Retina (tissue), 1 donor: ENCODE measurements around the gene CLCNKA.
"Not testable (repeated sequence)": the region's sequence is repeated elsewhere in the genome, so short reads cannot be mapped to it uniquely, and the experiment has no call there.

ENCODE experiments used
- DNase-seq: peaks from one replicate; pipeline ENCODE4 v3.0.0-alpha.2; 2016

The CLCNKA gene

DNA sequence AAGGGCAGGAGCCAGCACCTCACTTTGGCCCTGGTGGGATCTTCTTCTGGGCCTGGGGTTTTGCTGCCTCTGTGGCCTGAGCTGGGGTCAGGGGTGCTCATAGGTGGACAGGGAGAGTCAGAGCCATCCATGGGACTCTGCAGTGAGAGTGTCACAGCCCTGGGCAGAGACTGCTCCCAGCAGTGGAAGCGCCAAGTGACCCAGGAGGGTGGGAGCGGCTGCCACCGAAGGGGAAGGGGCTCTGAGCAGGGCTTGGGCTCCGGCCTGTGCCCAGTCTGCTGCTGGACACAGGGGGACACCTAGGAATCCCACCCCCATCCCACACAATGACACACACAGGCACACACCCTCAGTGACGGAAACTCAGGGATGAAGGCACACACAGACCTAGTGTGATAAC lies 22.1 kb downstream of the CLCNKA start:
- DNase-seq, result no peak

DNA sequence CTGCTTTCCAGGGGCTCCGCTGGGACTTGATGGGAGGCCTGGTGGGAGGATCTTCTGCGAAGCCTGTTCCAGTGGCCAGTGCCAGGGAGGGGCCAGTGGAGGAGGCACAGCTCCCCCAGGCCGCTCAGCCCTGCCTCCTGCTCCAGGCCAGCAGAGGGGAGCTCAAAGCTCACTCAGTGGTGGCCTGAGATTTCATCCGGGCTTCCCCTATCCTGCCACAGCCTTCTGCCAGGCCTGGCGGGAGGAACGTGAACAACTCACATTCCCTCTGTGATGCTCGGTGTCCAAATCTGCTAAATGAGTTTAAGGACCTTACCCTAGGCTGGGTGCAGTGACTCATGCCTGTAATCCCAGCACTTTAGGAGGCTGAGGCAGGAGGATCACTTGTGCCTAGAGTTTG lies 25.0 kb downstream of the CLCNKA start:
- no peak for DNase-seq

DNA sequence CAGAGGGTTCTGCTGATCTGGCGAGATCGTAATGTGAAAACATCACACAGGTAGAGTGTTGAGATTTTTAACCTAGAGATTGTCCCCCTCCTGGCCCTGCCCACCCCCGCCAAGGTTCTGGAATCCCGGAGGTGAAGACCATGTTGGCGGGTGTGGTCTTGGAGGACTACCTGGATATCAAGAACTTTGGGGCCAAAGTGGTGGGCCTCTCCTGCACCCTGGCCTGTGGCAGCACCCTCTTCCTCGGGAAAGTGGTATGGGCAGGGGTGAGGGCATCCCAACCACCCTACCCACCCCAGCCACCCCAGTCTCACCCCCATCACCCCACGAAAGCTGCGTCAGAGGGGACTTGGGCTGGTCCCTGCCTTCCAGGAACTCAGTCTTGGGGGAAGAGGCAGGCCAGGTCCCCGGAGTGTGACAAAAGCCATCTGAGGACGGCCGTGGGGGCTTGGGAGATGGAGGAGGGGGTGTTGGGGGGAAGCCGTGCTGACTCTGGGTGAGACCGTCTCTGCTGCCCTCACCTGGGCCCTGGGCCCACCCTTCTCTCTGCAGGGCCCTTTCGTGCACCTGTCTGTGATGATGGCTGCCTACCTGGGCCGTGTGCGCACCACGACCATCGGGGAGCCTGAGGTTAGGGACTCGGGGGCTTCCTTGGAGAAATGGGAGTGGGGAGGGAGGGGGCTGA lies 26.1 kb downstream of the CLCNKA start:
- DNase-seq, result no peak

DNA sequence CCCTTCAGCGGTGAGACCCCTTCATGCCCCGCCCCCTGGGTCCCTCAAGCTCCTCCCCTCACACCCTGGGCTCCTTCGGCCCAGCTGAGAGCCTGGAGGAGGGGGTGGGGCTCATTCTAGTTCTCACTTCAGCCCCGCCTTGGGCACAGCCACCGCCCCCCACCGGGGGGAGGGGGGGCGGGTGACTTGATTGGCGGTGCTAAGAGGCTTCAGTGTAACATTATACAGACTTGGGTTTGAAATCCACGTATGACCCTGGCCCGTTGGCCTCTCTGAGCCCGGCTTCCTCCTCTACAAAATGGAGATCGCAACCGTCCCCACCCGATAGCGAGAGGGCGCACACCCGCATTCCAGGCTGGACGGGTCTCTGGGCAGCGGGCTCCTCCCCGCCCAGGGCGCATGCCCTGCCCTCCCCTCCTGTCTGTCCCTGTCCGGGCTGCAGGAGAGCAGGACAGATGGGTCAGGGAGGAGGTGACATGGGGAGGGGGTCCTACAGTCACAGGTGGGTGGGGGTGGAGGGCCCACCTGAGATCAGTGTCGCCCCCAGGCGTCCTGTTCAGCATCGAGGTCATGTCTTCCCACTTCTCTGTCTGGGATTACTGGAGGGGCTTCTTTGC lies 26.8 kb downstream of the CLCNKA start:
- peak; percentile 81 for DNase-seq

DNA sequence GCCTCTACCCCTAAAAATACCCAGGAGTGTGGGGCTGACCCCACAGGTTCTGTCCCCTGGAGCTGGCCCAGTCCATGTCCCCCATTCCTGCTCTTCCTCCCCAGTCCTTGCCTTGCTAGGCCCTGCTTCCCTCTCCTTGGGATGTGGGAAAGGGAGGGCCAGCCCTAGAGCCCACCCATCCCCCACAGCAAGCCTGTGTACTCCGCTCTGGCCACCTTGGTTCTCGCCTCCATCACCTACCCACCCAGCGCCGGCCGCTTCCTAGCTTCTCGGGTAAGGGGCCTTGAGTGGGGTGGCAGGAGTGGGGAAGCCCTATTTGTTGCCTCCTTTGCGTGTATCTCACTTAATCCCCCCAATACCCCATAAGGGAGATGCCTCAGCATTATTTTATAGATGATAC lies 28.5 kb downstream of the CLCNKA start:
- DNase-seq, result no peak

DNA sequence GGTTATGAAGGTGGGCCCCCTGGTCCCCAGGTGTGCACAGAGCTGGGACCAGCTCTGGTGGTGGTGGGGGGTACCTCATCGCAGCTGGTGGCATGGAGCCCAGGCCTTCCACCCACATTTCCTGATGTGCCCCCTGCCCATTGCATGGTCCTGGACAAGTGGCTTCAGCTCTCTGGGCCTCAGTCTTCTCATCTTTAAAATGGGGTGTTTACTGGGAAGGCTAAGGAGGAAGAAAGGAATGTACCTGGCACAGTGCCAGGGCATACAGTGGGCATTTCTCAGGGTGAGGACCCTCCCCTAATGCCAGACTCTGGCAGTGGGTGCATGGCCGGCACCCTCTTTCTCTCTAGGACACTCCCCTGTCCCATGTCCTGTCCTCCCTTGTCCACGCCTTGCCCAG lies 29.2 kb downstream of the CLCNKA start:
- no peak for DNase-seq

DNA sequence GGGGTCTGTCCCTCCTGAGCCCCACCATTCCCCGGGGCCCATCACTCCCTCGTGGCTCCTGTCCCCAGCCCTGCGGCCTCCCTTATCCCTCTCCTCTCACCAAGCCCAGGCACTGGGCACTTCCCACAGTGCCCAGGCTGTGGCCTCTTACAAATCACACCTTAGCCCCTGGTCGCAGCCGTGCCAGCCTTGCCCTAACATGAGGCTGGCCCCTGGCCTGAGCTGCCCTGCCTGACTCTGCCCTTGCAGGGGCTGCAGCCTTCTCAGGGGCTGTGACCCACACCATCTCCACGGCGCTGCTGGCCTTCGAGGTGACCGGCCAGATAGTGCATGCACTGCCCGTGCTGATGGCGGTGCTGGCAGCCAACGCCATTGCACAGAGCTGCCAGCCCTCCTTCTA lies 30.1 kb downstream of the CLCNKA start:
- not testable (repeated sequence) for DNase-seq

DNA sequence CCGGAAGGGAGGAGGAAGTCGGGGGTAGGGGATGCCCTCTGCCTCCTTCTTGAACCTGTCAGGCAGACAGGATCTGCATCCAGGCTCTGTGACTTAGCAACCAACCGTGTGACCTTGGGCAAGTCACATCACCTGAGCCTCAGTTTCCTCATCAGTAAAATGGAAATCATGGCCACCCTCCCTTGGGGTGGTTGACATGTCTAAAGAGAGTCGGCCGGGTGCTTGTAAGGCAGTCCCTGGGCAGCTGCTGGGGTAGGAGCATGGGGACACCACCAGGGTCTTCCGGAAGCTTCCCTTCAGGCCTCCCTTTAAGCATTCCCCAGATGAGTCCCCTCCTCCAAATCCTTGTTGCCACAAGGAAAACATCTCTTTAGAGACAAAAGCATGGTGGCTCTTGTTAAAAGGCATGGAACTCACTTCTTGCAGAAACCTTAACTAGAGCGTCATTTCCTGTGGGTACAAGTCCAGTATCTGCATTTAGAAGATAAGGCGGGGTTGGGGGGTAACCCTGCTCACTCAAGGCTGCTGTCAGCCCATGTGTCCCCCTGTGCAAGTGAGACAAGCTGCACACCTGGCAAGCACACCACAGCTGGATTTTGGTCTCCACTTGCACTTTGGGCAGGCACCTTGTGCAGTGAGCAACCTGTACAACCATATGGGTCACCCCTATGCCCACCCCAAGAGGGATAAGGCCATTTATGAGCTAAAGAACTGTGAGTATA lies 32.1 kb downstream of the CLCNKA start:
- no peak for DNase-seq

DNA sequence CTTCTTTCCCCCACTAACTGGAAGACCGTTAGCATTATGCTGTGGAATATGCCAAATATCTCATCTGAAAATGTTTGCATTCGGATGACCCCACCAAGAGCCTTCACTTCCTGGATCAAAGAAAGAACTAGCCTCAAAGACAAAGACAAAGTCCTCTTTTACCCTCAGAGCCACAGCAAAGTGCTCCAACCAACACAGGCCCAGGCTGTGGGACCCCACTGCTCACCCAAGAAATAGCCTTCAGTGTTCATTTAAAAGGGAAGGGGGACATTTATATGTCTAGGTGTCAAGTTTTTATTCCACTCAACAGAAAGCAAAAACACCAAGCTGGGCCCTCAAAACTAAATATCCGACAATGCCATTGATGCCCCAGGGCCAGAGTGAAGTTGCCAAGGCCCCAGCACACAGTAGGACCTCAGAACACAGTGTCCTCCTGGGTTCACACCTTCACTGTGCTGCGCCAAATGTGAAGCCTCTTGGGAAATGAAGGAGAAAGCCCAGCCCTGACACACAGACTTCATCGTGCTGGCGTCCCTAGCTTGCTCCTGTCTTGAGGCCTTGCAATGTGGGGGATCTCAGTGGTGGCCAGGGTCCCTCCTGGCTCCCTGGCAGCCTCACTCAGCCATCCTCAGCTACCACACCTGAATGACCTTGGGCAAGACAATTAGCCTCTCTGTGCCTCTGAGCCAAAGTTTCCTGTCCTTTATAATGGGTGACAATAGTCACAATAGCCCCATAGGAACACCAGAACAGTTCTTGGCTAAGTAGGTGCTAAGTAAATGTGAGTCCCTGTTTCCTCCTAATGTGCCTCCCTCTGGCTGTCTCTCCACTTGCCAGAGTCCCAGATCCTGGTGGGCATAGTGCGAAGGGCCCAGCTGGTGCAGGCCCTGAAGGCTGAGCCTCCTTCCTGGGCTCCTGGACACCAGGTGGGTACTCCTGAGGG lies 33.0 kb downstream of the CLCNKA start:
- no peak for DNase-seq

DNA sequence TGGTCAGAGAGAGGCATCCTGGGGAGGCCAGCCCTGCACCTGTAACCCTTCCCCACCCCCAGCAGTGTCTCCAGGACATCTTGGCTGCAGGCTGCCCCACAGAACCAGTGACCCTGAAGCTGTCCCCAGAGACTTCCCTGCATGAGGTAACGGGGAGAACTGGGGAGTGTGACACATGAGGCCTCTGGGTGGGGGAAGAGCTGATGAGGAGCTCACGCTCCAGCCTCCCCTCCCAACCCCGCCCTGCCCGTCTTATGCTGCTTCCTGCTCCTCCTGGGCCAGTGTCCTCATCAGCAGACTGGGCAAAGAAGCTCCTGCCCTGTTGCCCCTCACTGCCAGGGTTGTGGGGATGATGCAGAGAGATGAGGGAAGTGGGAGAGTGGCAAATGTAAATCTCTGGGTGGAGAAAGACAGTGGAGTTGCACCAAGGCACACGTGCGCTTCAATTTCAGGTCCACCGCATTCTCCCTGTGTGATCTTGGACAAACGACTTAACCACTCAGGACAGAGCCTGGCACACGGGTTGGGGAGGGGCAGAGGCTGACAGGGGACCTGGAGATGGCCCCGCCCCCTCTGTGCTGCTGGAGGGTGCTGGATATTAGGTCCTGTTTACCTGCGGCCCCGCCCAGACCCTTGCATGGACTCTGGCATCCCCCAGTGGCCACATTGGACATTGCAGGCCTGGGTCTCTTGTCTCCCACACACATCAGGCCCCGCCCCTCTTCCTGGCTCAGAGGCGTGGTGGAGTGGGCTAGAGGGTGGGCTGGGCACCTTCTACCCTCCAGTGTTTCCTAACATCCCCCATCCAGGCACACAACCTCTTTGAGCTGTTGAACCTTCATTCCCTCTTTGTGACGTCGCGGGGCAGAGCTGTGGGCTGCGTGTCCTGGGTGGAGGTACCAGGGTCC lies 34.0 kb downstream of the CLCNKA start:
- DNase-seq, result peak; percentile 91

DNA sequence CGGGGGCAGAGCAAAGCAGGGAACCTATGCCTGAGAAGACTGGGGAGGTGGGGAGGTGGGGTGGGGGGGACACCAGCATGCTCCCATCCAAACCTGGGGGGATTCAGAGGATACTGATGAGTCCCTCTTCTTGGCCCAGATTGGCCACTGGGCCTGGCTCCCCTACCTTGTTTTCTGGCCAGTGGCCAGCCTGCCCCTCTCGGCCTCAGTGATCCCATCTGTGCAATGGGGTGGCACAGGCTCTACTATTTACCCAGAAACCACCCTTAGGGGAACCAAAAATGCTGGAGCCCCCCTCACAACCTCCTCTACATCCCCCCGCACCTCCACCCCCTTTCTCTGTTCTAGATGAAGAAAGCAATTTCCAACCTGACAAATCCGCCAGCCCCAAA lies 34.7 kb downstream of the CLCNKA start:
- DNase-seq, result not testable (repeated sequence)

DNA sequence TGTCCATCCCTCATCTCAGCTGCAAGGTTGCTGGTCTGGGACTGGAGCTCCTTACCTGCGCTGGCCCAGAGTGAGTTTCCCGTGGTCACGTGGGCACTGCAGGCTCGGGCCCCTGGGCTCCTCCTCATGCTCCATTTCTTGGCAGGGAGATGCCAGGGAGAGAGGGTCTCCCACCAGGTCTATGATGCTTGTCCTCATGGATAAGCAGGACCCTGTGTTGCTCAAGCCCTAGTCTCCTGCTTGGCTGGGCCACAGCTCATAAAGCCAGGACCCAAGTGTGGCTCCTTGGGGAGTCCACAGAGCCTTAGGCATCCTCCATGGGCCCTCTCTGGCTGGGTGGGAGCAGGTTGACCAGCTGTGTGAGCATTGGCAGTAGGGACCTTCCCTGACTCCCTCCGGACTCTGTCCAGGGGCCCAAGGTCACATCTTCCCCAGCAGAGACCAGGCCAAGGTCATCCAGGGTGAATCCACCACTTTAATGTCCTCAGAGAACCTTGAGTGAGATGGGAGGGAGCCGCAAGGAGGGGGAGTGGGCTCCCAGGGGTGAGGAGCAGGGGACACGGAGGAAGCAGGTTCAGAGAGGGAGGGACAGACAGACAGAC lies 35.6 kb downstream of the CLCNKA start:
- DNase-seq, result not testable (repeated sequence)

DNA sequence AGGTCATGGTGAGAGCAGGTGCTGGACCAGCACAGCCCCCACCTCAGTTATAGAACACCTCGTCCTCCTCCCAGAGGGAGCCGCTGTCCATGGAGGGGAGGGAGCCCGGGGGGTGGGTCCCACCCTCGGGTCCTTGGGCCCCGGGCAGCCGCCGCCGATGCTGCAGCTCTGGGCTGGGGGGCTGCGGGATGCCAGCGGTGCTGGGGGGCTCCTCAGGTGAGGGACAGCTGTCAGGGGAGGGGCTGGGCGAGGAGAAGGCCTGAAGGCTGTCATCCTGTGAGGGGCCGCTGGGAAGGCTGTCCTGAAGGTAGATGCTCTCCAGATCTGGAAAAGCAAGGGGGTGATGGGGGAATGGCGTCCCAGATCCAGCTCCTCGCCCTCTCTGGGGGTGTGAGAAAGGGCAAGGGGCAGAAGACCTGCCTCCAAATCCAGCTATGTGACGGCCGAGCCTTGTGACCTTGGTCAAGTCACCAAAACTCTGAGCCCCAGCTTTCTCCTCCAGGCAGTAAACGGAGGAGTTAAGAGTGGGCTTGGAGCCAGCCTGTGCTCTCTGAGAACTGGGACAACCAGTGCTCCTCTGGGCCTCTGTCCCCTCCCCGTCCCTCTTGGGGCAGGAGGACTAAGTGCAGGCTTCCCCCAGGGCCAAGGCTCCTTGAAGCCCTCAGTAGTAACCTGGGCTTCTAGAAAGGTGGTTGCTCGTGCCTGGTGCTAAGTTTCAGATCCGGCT lies 36.7 kb downstream of the CLCNKA start:
- DNase-seq, result not testable (repeated sequence)

DNA sequence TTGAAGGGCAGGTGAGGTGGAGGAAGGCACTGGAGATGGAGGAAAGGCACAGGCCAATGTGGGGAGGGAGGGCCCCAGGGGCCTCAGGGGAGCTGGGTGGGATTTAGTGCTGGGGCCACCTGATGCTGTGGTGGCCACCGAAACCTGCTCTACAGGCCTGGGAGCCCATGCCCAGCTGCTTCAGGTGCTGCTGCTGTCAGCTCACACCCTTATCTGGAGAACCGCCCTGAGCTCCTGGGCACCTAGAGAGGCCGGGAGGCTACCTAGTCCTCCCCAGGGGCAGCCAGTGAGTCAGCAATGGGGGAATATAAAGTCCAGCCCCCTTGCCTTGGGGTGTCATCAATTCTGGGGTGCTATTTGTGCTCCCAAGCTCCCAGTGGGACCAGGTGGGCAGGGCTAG lies 39.4 kb downstream of the CLCNKA start:
- no peak for DNase-seq

DNA sequence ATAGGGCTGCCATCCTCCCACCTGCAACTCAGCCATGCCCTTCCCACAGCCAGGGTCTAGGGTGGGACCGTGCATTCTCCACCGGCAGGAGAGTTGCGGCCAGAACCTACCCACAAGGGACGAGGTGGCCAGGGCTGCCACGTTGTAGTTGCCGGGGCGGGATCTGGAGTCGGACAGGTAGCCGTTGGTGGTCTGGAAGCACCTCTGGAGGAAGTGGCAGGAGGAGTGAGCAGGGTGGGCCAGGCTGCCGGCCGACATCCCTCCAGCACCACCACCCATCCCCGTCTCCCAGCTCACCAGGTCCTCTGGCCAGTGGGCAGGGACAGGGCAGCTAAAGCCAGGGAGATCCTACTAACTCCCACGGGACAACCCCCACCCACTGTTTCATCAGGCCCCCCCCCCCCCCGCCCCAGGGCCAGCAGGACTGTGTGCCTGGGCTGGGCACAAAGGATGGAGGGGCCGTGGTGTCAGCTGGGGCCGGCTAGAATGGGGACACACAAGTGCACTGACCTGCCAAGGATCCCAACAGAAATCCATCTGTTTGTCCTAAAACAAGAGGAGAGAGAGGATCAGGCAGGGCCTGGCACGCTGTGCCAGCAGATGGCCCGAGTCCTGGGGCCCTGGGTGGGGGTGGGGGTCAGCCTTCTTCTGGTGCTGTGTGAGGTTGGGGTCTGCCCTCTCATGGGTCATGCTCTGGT lies 40.3 kb downstream of the CLCNKA start:
- not testable (repeated sequence) for DNase-seq

DNA sequence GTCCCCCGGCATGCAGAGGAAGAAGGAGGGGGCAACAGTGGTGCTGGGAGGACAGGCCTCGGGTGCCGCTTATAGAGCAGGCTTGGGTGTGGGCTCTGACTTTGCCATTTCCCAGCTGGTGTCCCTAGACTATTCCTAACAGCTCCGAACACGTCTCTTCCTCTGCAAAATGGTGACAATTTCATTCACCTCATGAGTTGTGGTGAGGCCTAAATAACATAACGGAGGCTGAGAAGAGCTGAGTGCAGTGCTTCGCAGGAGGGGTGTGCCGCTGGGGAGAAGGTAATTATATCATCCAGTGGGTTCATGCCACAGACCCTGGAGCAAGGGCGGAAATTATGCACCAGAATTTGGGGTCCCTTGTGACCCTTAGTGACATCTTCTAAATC lies 40.8 kb downstream of the CLCNKA start:
- DNase-seq, result not testable (repeated sequence)

DNA sequence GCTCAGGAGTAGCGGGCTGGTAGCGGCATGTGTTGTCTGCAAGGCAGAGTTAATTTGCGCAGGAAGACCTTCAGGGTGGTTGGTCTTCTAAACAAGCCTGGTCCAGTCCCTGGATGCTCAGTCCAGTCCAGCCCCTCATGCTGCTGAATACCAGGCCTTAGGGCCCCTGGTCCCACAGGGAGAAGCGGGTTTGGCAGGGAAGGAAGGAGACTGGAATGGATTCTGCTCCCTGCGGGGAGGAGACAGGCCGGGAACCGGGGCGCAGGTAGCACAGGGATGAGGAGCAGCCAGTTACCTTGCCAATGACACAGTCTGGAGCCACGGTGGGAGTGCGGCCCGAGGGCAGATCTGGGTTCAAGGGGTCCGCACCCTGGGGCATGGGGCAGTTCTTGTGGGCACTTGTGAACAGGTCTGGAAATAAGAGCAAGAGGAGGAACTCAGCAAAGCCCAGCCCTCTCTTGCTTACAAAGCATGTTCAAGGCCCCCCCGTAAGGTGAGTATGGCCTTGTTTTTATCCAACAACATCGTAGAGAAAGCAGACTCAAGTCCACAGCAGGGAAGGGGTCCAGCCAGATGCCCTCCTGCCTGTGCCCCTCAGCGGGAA lies 41.5 kb downstream of the CLCNKA start:
- DNase-seq, result no peak

DNA sequence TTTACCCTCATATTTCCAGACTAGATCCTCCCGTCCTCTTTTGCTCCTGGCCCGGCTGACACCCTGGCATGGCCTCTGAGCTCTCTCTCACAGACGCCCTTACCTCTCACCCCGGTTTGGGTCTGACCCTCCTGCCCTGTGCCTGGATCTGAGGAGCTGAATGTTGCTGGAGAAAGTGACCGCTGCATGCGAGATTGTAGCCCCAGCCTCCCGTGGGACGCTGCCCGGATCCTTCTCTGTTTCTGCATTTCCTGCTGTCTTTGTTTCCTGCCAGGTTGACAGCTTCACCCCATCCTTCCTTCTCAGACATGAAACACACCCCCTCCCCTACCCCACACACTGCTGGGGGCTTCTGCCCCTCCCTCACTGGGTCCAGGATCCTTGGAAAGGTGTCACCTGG lies 42.1 kb downstream of the CLCNKA start:
- DNase-seq, result no peak

DNA sequence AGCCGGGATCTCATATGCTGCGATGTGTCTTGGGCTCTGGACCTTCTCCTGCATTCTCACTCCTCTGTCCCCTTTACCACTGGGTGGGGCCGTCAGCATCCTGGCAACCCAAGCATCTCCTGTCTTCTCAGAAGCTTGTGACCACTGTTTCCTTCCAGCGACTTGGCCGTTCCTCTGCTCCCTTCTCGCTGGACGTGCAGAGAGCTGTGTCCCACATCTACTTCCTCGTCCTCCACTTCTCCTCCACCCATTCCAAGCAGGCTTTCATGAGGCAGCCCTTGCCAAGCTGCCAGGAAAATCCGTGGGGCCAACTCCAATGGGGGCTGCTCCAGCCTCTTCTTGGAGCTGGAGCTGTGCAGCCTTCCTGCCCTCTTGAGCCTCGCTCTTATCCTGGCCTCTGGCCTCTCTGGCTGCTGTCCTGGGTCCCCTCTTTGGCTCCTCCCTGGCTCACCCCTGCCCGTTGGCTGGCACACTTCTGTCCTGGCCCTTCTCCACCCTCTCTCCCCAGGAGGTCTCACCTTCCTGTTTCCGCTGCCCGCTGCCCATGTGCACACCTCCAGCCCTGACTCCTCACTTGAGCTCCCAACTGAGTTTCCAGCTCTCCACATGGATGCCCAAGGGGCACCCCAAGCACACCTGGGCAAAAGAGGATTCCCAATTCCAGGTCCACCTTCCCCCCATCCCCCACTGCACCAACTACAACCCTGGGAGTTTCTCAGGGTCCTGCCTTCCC lies 42.9 kb downstream of the CLCNKA start:
- no peak for DNase-seq
